A549 (cell line): Measurements from ENCODE around the gene SF3B5.

Source experiments
- CHD4 ChIP-seq: fragments of 200-600 bp; sonication (generic); IDR thresholded peaks from 2 replicates; pipeline ENCODE4 v1.6.1; 2016; ENCODE audit warnings: antibody characterized with exemption, mild to moderate bottlenecking, borderline replicate concordance
- EHMT2 ChIP-seq: fragments of 200-600 bp; sonication (generic); IDR thresholded peaks from 2 replicates; pipeline ENCODE4 v1.6.1; 2016; ENCODE audit warnings: antibody characterized with exemption, low read depth, mild to moderate bottlenecking, moderate library complexity
- EP300 ChIP-seq, 2 experiments: fragments of >200 bp; sonication (Bioruptor Twin); formaldehyde crosslinking; IDR thresholded peaks; 2 replicates in 1 of 2; 3 replicates in 1 of 2; pipeline ENCODE4 v1.6.1; 2016 to 2017
- HEYL ChIP-seq: fragments of 250-450 bp; sonication (Bioruptor Pico); IDR thresholded peaks from 2 replicates; pipeline ENCODE4 v1.8.0; 2021; ENCODE audit warnings: mild to moderate bottlenecking, moderate library complexity
- RAD21 ChIP-seq, 2 experiments: fragments of >200 bp in 1 of 2; sonication (Bioruptor Twin) in 1 of 2; formaldehyde crosslinking in 1 of 2; IDR thresholded peaks in 1 of 2; conservative IDR thresholded peaks in 1 of 2; 2 replicates in 1 of 2; 3 replicates in 1 of 2; pipeline ENCODE4 v1.6.1; 2012 to 2018; ENCODE audit warnings: inconsistent platforms in 1 of 2
- ZFP36 ChIP-seq: fragments of 450-650 bp; IDR thresholded peaks from 2 replicates; pipeline ENCODE4 v1.6.1; 2014; ENCODE audit warnings: borderline replicate concordance; ENCODE audit not compliant: partially characterized antibody
- TF ChIP-seq, protein P1 (sequence below): IDR thresholded peaks from 2 replicates; pipeline ENCODE4 v1.6.1; 2012; ENCODE audit warnings: low read depth, borderline replicate concordance
- TF ChIP-seq, protein P2 (sequence below): fragments of >200 bp; sonication (Bioruptor Twin); formaldehyde crosslinking; IDR thresholded peaks from 3 replicates; pipeline ENCODE4 v1.5.1; 2016
- TF ChIP-seq, protein P3 (sequence below): fragments of 450-650 bp; IDR thresholded peaks from 2 replicates; pipeline ENCODE4 v1.6.1; 2014; ENCODE audit warnings: antibody characterized with exemption

DNA sequence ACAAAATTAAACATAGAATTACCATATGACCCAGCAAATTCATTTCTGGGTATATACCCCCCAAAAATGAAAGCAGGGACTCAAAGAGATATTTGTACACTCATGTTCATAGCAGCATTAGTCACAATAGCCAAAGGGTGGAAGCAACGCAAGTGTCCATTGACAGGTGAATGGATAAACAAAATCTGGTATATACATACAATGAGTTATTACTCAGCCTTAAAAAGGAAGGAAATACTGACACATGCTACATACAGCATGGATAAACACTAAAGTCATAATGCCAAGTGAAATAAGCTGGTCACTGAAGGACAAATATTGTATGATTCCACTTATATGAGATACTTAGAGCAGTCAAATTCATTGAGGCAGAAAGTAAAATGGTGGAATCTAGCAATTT is 49.6 kb upstream of the SF3B5 start:
- no peak for TF ChIP-seq ZFP36
- TF ChIP-seq EP300 (IDR thresholded peaks at IDR 0.05), result no peak
- no peak for TF ChIP-seq RAD21 (conservative IDR thresholded peaks at IDR 0.05 in 1 of 2, IDR thresholded peaks at IDR 0.05 in 1 of 2)
- TF ChIP-seq, protein P1, sequence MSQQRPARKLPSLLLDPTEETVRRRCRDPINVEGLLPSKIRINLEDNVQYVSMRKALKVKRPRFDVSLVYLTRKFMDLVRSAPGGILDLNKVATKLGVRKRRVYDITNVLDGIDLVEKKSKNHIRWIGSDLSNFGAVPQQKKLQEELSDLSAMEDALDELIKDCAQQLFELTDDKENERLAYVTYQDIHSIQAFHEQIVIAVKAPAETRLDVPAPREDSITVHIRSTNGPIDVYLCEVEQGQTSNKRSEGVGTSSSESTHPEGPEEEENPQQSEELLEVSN, result no peak
- TF ChIP-seq CHD4, result no peak
- no peak for TF ChIP-seq HEYL (CRISPR knock-in tag)
- TF ChIP-seq EHMT2, result no peak
- TF ChIP-seq, protein P2, sequence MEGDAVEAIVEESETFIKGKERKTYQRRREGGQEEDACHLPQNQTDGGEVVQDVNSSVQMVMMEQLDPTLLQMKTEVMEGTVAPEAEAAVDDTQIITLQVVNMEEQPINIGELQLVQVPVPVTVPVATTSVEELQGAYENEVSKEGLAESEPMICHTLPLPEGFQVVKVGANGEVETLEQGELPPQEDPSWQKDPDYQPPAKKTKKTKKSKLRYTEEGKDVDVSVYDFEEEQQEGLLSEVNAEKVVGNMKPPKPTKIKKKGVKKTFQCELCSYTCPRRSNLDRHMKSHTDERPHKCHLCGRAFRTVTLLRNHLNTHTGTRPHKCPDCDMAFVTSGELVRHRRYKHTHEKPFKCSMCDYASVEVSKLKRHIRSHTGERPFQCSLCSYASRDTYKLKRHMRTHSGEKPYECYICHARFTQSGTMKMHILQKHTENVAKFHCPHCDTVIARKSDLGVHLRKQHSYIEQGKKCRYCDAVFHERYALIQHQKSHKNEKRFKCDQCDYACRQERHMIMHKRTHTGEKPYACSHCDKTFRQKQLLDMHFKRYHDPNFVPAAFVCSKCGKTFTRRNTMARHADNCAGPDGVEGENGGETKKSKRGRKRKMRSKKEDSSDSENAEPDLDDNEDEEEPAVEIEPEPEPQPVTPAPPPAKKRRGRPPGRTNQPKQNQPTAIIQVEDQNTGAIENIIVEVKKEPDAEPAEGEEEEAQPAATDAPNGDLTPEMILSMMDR, result no peak
- TF ChIP-seq, protein P3, sequence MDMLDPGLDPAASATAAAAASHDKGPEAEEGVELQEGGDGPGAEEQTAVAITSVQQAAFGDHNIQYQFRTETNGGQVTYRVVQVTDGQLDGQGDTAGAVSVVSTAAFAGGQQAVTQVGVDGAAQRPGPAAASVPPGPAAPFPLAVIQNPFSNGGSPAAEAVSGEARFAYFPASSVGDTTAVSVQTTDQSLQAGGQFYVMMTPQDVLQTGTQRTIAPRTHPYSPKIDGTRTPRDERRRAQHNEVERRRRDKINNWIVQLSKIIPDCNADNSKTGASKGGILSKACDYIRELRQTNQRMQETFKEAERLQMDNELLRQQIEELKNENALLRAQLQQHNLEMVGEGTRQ, result no peak
